Fibroblast of lung (primary cell): ENCODE results near the gene LY6G6F. TPM values are rescaled to one million over a fixed set of nuclear protein-coding genes. Genes with fewer than 3 reads are reported as not detected.

Source experiments
- DNase-seq, 2 donors: peaks; one replicate each; pipeline versions ENCODE4 v3.0.0 to v3.0.0-alpha.2; 2010; ENCODE audit warnings: low read depth in 2 of 2
- H2AFZ ChIP-seq: 2 replicates; pipeline ENCODE4 v1.5.1; 2012; ENCODE audit warnings: low read length, control low read depth, inconsistent platforms
- H3K27ac ChIP-seq: 2 replicates; pipeline ENCODE4 v1.5.1; 2011; ENCODE audit warnings: low read length, control low read depth; ENCODE audit not compliant: insufficient read depth
- H3K27me3 ChIP-seq: 2 replicates; pipeline ENCODE4 v1.5.1; 2011; ENCODE audit warnings: mild to moderate bottlenecking, low read length; ENCODE audit not compliant: control insufficient read depth, insufficient read depth
- H3K36me3 ChIP-seq: 2 replicates; pipeline ENCODE4 v1.5.1; 2011; ENCODE audit warnings: low read length; ENCODE audit not compliant: control insufficient read depth, insufficient read depth
- H3K4me1 ChIP-seq: 2 replicates; pipeline ENCODE4 v1.5.1; 2011; ENCODE audit warnings: low read length; ENCODE audit not compliant: control insufficient read depth, insufficient read depth; ENCODE audit errors: extremely low read depth
- H3K4me2 ChIP-seq: 2 replicates; pipeline ENCODE4 v1.5.1; 2011; ENCODE audit warnings: low read length, control low read depth; ENCODE audit not compliant: insufficient read depth; ENCODE audit errors: extremely low read depth
- H3K4me3 ChIP-seq, 4 experiments: fragments of 200-600 bp in 1 of 4; sonication (generic) in 1 of 4; replicated peaks in 1 of 4; 2 replicates each; pipeline ENCODE4 v1.5.1; 2011 to 2016; ENCODE audit warnings: low read length in 4 of 4, low read depth in 3 of 4, mild to moderate bottlenecking in 3 of 4, control low read depth in 2 of 4, inconsistent platforms in 1 of 4, mixed read lengths in 1 of 4; ENCODE audit not compliant: insufficient read depth in 1 of 4; ENCODE audit errors: control extremely low read depth in 1 of 4
- H3K79me2 ChIP-seq: 2 replicates; pipeline ENCODE4 v1.5.1; 2012; ENCODE audit warnings: mild to moderate bottlenecking, low read length, inconsistent platforms; ENCODE audit not compliant: control insufficient read depth, insufficient read depth
- H3K9ac ChIP-seq: 2 replicates; pipeline ENCODE4 v1.5.1; 2011; ENCODE audit warnings: mild to moderate bottlenecking, low read length, control low read depth; ENCODE audit not compliant: insufficient read depth
- H3K9me3 ChIP-seq: 2 replicates; pipeline ENCODE4 v1.5.1; 2012; ENCODE audit warnings: low read depth, low read length; ENCODE audit not compliant: control insufficient read depth, insufficient read depth
- H4K20me1 ChIP-seq: 2 replicates; pipeline ENCODE4 v1.5.1; 2011; ENCODE audit warnings: low read length; ENCODE audit not compliant: control insufficient read depth, insufficient read depth; ENCODE audit errors: extremely low read depth
- CTCF ChIP-seq, 2 donors: IDR thresholded peaks in 1 of 2; conservative IDR thresholded peaks in 1 of 2; 1 replicate in 1 of 2; 2 replicates in 1 of 2; pipeline ENCODE4 v1.5.1; 2011 to 2012; ENCODE audit warnings: low read length in 2 of 2, control low read depth in 1 of 2, inconsistent platforms in 1 of 2, low read depth in 1 of 2, mild to moderate bottlenecking in 1 of 2
- EZH2 ChIP-seq: IDR thresholded peaks from 2 replicates; pipeline ENCODE4 v1.5.1; 2012; ENCODE audit warnings: low read length, control low read depth, mild to moderate bottlenecking; ENCODE audit errors: missing control alignments
- polyA plus RNA-seq, 2 donors: library from polyadenylated mRNA; depleted of rRNA in 1 of 2; stranded (reverse) in 1 of 2; unstranded in 1 of 2; fragments of >200 nt; gene quantifications; 2 replicates each; pipeline ENCODE4 v1.2.1, GENCODE V29; 2011 to 2012; ENCODE audit warnings: missing spikeins in 1 of 2
- total RNA-seq: library from RNA; depleted of rRNA; stranded (reverse); fragments of >200 nt; gene quantifications from 2 replicates; pipeline ENCODE4 v1.2.1, GENCODE V29; 2014

LY6G6F gene
- total and polyA plus RNA-seq, 2 donors (not counting 1 experiment from before 2014, with no cell fraction given) = not detected

GRCh38 chr6:31720196-31720770 lies 13.6 kb downstream of the LY6G6F start:
- Histone ChIP-seq H3K4me2 (no peak overlapping the region), H3K36me3 (no peaks in the 10 kb centered on the region), H2AFZ (no peak overlapping the region), H3K9me3 (no peaks in the 10 kb centered on the region), H4K20me1 (no peaks in the 10 kb centered on the region), H3K4me1 (no peaks in the 10 kb centered on the region), H3K27me3 (peaks cover 3% of the 10 kb centered on the region), H3K9ac (no peak overlapping the region), H3K79me2 (no peaks in the 10 kb centered on the region), H3K4me3 (no peak overlapping the region), H3K27ac (no peak overlapping the region)
- DNase-seq = no peak
- TF ChIP-seq EZH2 (no peak), CTCF (conservative IDR thresholded peaks at IDR 0.05 in 1 of 2, IDR thresholded peaks at IDR 0.05 in 1 of 2; ENCODE audit: low read depth in 1 of 2, low read length in 2 of 2) (no peak)

GRCh38 chr6:31721351-31722020 lies 14.8 kb downstream of the LY6G6F start, which contains the start of gene LY6G6C:
Gene LY6G6C, minus strand, starts transcription at chr6:31721746. Its CDS starts 67 bp downstream, at chr6:31721679.
- no peak within 1 kb of the TSS for H3K9ac ChIP-seq
- H3K4me2 ChIP-seq = no peak within 1 kb of the TSS
- H2AFZ ChIP-seq = no peak within 1 kb of the TSS
- H3K27me3 ChIP-seq = peaks cover 3% of the 10 kb centered on the region
- no peak for DNase-seq
- H3K4me1 ChIP-seq = no peaks in the 10 kb centered on the region
- TF ChIP-seq CTCF (conservative IDR thresholded peaks at IDR 0.05 in 1 of 2, IDR thresholded peaks at IDR 0.05 in 1 of 2; ENCODE audit: low read depth in 1 of 2, low read length in 2 of 2) (no peak), EZH2 (no peak)
- H3K36me3 ChIP-seq = no peaks in the 10 kb centered on the region
- H4K20me1 ChIP-seq = no peaks in the 10 kb centered on the region
- no peaks in the 10 kb centered on the region for H3K79me2 ChIP-seq
- no peak within 1 kb of the TSS for H3K4me3 ChIP-seq
- no peaks in the 10 kb centered on the region for H3K9me3 ChIP-seq
- H3K27ac ChIP-seq = no peak within 1 kb of the TSS

- Histone ChIP-seq H3K36me3 (peaks cover 6% of the 10 kb centered on the region), H2AFZ (no peak overlapping the region), H3K27me3 (peaks cover 3% of the 10 kb centered on the region), H3K9me3 (no peaks in the 10 kb centered on the region), H3K4me1 (no peaks in the 10 kb centered on the region), H3K27ac (no peak overlapping the region), H3K79me2 (no peaks in the 10 kb centered on the region), H3K4me2 (no peak overlapping the region), H3K9ac (no peak overlapping the region), H3K4me3 (no peak overlapping the region), H4K20me1 (no peaks in the 10 kb centered on the region)
- TF ChIP-seq EZH2 = no peak
- TF ChIP-seq CTCF (conservative IDR thresholded peaks at IDR 0.05 in 1 of 2, IDR thresholded peaks at IDR 0.05 in 1 of 2; ENCODE audit: low read depth in 1 of 2, low read length in 2 of 2) = no peak
- DNase-seq = no peak
Measured at GRCh38 chr6:31722173-31722572, 15.5 kb downstream of the LY6G6F start.
